Measurements from ENCODE around the gene UNC13D.

GRCh38 chr17:75779250-75779986 lies 64.8 kb downstream of the UNC13D start:
- TF ChIP-seq POLR2A (IDR thresholded peaks at IDR 0.05; ENCODE audit: low read depth) (peak; percentile 100), EP300 (IDR thresholded peaks at IDR 0.05) (peak; percentile 91)

All from esophagus muscularis mucosa (tissue), 2 donors.